ENCODE results near the gene DENND2C. TPM values are rescaled to one million over a fixed set of nuclear protein-coding genes. Genes with fewer than 3 reads are reported as not detected.

The DENND2C gene
- total RNA-seq (0.47 TPM), polyA plus RNA-seq (2.9 TPM)
- long read RNA-seq, donor 1, result 0 reads
- long read RNA-seq, donor 2, result 0 reads
- long read RNA-seq, donor 3, result 0 reads
- long read RNA-seq, donor 4, result 0 reads
- long read RNA-seq, donor 5, result 0 reads
- long read RNA-seq, donor 6, result 0 reads
- long read RNA-seq, donor 7, result 0 reads
- long read RNA-seq, donor 8, result 0 reads
- long read RNA-seq, donor 9, result 0 reads
- long read RNA-seq, donor 10, result 0 reads

DNA sequence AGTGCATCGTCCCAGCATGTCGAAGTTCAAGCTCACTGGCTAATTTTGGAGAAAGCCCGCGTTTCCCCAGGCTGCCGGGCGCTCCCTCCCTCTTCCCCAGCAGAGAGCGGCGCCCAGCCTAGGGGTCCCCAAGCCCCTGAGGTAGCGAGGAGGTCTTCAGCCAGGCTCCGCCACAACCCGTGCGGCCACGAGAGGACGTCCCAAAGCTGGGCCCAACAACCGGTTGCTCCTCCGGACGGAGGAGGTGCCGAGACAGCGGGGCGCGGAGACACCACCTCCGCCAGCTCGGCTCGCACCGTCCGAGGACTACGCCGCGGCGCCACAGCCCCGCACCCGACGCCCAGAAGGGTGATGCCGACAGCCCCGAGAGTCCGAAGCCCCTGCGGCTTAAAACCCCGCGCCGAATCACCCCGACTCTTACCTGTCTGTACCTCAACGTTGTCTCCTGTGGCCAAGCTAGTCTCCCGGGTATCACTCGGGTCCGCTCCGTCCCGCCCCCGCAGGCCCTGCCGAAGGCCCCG, at the start of gene DENND2C:
Gene DENND2C, minus strand, starts transcription at position 488 of the 521 bp plus-strand sequence. CDS start 44,065 bp downstream, outside the sequence.
- no peaks in the 10 kb centered on the region for H3K36me3 ChIP-seq (ENCODE audit: control insufficient read depth in 2 of 2, insufficient read depth in 2 of 2, low read length in 1 of 2)
- H3K9me3 ChIP-seq (ENCODE audit: control insufficient read depth in 2 of 2, insufficient read depth in 1 of 2, low read length in 1 of 2), result peaks cover 0 to 5% of the 10 kb centered on the region in 2 donors
- H3K4me3 ChIP-seq (ENCODE audit: low read length in 2 of 2), result peak within 1 kb of the TSS; percentile 57 to 62
- H3K27ac ChIP-seq (ENCODE audit: low read depth in 1 of 2, low read length in 1 of 2), result peak within 1 kb of the TSS in 1 of 2 donors; percentile 81
- H3K27me3 ChIP-seq (ENCODE audit: control insufficient read depth in 2 of 2, insufficient read depth in 1 of 2, low read length in 1 of 2), result peaks cover 7 to 36% of the 10 kb centered on the region in 2 donors
- WGBS, result 1% methylated on average over 50 of the region's 50 CpGs
- DNase-seq (ENCODE audit: low read depth in 6 of 9, low spot score in 9 of 9), result no peak
- peaks cover 6 to 10% of the 10 kb centered on the region in 2 donors for H3K4me1 ChIP-seq (ENCODE audit: control insufficient read depth in 2 of 2, insufficient read depth in 2 of 2, low read length in 2 of 2)

GRCh38 chr1:114719424-114719787, 49.6 kb upstream of the DENND2C start:
- 95% methylated on average over 3 of the region's 3 CpGs for WGBS
- Histone ChIP-seq H3K4me1 (ENCODE audit: control insufficient read depth in 2 of 2, insufficient read depth in 2 of 2, low read length in 2 of 2) (peaks cover 7% of the 10 kb centered on the region in 2 donors), H3K27me3 (ENCODE audit: control insufficient read depth in 2 of 2, insufficient read depth in 1 of 2, low read length in 1 of 2) (no peaks in the 10 kb centered on the region), H3K27ac (ENCODE audit: low read depth in 1 of 2, low read length in 1 of 2) (no peak overlapping the region), H3K9me3 (ENCODE audit: control insufficient read depth in 2 of 2, insufficient read depth in 1 of 2, low read length in 1 of 2) (no peaks in the 10 kb centered on the region), H3K4me3 (ENCODE audit: low read length in 2 of 2) (no peak overlapping the region), H3K36me3 (ENCODE audit: control insufficient read depth in 2 of 2, insufficient read depth in 2 of 2, low read length in 1 of 2) (peaks cover 24 to 72% of the 10 kb centered on the region in 2 donors)
- DNase-seq (ENCODE audit: low read depth in 6 of 9, low spot score in 9 of 9), result no peak

DNA sequence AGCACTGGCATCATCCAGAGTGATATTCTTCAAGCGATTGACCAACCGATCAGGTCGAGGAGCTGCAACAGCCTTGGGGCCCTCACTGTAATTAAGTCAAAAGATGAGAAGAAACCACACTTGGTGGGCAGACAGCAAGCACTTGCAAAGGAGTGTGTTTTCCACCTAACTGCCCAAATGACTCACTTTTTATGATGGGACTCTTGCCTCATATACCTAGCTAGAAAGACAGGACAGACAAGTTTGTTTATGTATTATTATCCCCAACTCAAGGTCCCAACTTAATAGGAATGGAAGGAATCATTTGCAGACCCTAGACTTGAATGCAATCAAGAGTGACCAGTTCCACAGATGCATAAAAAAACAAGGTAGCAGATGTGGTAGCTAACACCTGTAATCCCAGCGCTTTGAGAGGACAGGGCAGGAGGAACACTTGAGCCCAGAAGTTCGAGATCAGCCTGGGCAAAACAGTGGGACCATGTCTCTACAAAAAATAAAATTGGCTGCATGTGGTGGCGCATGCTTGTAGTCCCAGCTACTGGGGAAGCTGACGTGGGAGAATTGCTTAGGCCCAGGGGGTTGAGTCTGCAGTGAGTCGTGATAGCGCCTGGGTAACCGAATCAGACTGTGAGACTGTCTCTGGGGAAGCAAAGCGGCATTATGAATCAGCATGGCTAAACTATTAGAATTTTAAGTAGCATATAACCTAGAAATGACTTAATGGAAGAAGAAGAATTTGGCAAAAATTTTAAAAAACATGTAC, 49.0 kb upstream of the DENND2C start:
- H3K27me3 ChIP-seq (ENCODE audit: control insufficient read depth in 2 of 2, insufficient read depth in 1 of 2, low read length in 1 of 2), result no peaks in the 10 kb centered on the region
- H3K36me3 ChIP-seq (ENCODE audit: control insufficient read depth in 2 of 2, insufficient read depth in 2 of 2, low read length in 1 of 2), result peaks cover 22 to 67% of the 10 kb centered on the region in 2 donors
- no peak overlapping the region for H3K27ac ChIP-seq (ENCODE audit: low read depth in 1 of 2, low read length in 1 of 2)
- 98% methylated on average over 11 of the region's 11 CpGs for WGBS
- H3K4me1 ChIP-seq (ENCODE audit: control insufficient read depth in 2 of 2, insufficient read depth in 2 of 2, low read length in 2 of 2), result peaks cover 7% of the 10 kb centered on the region in 2 donors
- H3K9me3 ChIP-seq (ENCODE audit: control insufficient read depth in 2 of 2, insufficient read depth in 1 of 2, low read length in 1 of 2), result no peaks in the 10 kb centered on the region
- DNase-seq (ENCODE audit: low read depth in 6 of 9, low spot score in 9 of 9), result no peak
- no peak overlapping the region for H3K4me3 ChIP-seq (ENCODE audit: low read length in 2 of 2)

DNA sequence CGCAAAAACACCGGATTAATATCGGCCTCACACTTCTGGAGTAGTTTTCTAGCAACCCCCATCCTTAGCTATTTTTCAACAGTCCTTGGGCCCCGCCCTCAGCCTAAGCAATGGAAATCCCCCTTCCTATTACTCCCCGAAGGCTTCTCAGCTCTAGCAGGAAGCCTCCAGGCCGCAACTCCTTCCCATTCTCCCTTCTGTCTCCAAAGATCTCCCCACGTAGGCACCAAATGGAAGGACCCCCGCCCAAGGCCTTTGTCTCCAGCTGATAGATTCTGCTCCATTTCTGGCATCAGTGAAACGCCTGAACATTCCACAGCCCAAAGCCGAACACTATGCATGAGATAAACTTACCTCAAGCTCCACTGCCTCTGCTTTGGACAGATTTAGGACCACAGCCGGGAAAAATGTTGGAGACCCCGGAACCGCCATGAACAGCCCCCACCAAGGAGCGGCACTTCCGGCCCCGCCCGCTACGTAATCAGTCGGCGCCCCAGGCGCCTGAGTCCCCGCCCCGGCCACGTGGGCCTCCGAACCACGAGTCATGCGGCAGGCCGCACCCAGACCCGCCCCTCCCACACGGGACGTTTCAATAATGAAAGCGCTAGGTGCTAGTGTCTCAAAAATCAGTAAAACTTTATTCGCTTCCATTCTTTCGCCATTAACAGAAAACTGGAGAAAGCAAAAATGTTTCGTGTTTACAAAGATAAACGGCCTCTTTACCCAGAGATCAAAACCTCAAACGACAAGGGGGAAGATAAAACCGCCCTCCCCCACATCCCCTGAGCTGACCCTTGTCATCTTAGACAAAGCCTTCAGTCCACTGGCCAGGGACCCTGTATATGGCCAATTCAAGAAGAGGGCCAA, 46.7 kb upstream of the DENND2C start, which contains the start of gene NRAS:
Gene NRAS, minus strand, starts transcription at position 468 of the 867 bp plus-strand sequence. CDS start 611 bp downstream, outside the sequence.
- 2% methylated on average over 38 of the region's 38 CpGs for WGBS
- H3K27ac ChIP-seq (ENCODE audit: low read depth in 1 of 2, low read length in 1 of 2), result peak within 1 kb of the TSS; percentile 87 to 89
- peak; percentile 79 to 96 (median 90) for DNase-seq (ENCODE audit: low read depth in 6 of 9, low spot score in 9 of 9)

DNA sequence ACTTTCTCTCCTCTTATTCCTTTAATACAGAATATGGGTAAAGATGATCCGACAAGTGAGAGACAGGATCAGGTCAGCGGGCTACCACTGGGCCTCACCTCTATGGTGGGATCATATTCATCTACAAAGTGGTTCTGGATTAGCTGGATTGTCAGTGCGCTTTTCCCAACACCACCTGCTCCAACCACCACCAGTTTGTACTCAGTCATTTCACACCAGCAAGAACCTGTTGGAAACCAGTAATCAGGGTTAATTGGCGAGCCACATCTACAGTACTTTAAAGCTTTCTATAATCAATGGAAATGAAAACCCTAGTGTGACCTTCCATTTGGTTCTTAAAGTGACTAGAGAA, 46.1 kb upstream of the DENND2C start:
- peak overlapping the region; percentile 87 to 89 for H3K27ac ChIP-seq (ENCODE audit: low read depth in 1 of 2, low read length in 1 of 2)
- H3K27me3 ChIP-seq (ENCODE audit: control insufficient read depth in 2 of 2, insufficient read depth in 1 of 2, low read length in 1 of 2), result no peaks in the 10 kb centered on the region
- 62% methylated on average over 4 of the region's 4 CpGs for WGBS
- peaks cover 32 to 61% of the 10 kb centered on the region in 2 donors for H3K36me3 ChIP-seq (ENCODE audit: control insufficient read depth in 2 of 2, insufficient read depth in 2 of 2, low read length in 1 of 2)
- H3K4me3 ChIP-seq (ENCODE audit: low read length in 2 of 2), result peak overlapping the region; percentile 59 to 82
- DNase-seq (ENCODE audit: low read depth in 6 of 9, low spot score in 9 of 9), result peak in 1 of 9 donors; percentile 0
- no peaks in the 10 kb centered on the region for H3K9me3 ChIP-seq (ENCODE audit: control insufficient read depth in 2 of 2, insufficient read depth in 1 of 2, low read length in 1 of 2)
- H3K4me1 ChIP-seq (ENCODE audit: control insufficient read depth in 2 of 2, insufficient read depth in 2 of 2, low read length in 2 of 2), result peaks cover 7% of the 10 kb centered on the region in 2 donors

More for the DNA sequence above, 46.7 kb upstream of the DENND2C start, which contains the start of gene NRAS:
- Histone ChIP-seq H3K36me3 (ENCODE audit: control insufficient read depth in 2 of 2, insufficient read depth in 2 of 2, low read length in 1 of 2) (peaks cover 28 to 62% of the 10 kb centered on the region in 2 donors), H3K27me3 (ENCODE audit: control insufficient read depth in 2 of 2, insufficient read depth in 1 of 2, low read length in 1 of 2) (no peaks in the 10 kb centered on the region), H3K4me1 (ENCODE audit: control insufficient read depth in 2 of 2, insufficient read depth in 2 of 2, low read length in 2 of 2) (peaks cover 7% of the 10 kb centered on the region in 2 donors), H3K9me3 (ENCODE audit: control insufficient read depth in 2 of 2, insufficient read depth in 1 of 2, low read length in 1 of 2) (no peaks in the 10 kb centered on the region), H3K4me3 (ENCODE audit: low read length in 2 of 2) (peak within 1 kb of the TSS; percentile 59 to 82)

GRCh38 chr1:114712977-114713376, 43.1 kb upstream of the DENND2C start:
- 97% methylated on average over 4 of the region's 4 CpGs for WGBS
- H3K27me3 ChIP-seq (ENCODE audit: control insufficient read depth in 2 of 2, insufficient read depth in 1 of 2, low read length in 1 of 2), result no peaks in the 10 kb centered on the region
- H3K27ac ChIP-seq (ENCODE audit: low read depth in 1 of 2, low read length in 1 of 2), result no peak overlapping the region
- no peak for DNase-seq (ENCODE audit: low read depth in 6 of 9, low spot score in 9 of 9)
- H3K36me3 ChIP-seq (ENCODE audit: control insufficient read depth in 2 of 2, insufficient read depth in 2 of 2, low read length in 1 of 2), result peaks cover 26 to 57% of the 10 kb centered on the region in 2 donors
- H3K9me3 ChIP-seq (ENCODE audit: control insufficient read depth in 2 of 2, insufficient read depth in 1 of 2, low read length in 1 of 2), result no peaks in the 10 kb centered on the region
- H3K4me1 ChIP-seq (ENCODE audit: control insufficient read depth in 2 of 2, insufficient read depth in 2 of 2, low read length in 2 of 2), result peaks cover 7% of the 10 kb centered on the region in 2 donors
- H3K4me3 ChIP-seq (ENCODE audit: low read length in 2 of 2), result no peak overlapping the region

DNA sequence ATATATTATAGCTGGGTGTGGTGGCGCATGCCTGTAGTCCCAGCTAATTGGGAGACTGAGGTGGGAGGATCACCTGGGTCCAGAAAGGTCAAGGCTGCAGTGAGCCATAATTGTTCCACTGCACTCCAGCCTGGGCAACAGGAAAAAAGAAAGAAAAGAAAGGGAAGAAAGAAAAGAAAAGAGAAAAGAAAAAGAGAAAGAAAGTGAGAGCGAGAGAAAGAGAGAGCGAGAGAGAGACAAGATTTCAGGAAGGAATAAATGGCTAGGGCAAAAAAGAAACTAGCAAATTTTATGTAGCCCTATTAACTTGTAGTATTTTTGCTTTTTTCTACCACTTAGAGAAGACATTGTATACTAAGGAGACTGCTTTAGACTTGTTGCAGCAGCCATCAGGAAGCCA, 40.5 kb upstream of the DENND2C start:
- Histone ChIP-seq H3K4me3 (ENCODE audit: low read length in 2 of 2) (no peak overlapping the region), H3K27ac (ENCODE audit: low read depth in 1 of 2, low read length in 1 of 2) (no peak overlapping the region), H3K27me3 (ENCODE audit: control insufficient read depth in 2 of 2, insufficient read depth in 1 of 2, low read length in 1 of 2) (no peaks in the 10 kb centered on the region), H3K4me1 (ENCODE audit: control insufficient read depth in 2 of 2, insufficient read depth in 2 of 2, low read length in 2 of 2) (no peaks in the 10 kb centered on the region), H3K9me3 (ENCODE audit: control insufficient read depth in 2 of 2, insufficient read depth in 1 of 2, low read length in 1 of 2) (no peaks in the 10 kb centered on the region), H3K36me3 (ENCODE audit: control insufficient read depth in 2 of 2, insufficient read depth in 2 of 2, low read length in 1 of 2) (peaks cover 30 to 64% of the 10 kb centered on the region in 2 donors)
- 99% methylated on average over 3 of the region's 3 CpGs for WGBS
- DNase-seq (ENCODE audit: low read depth in 6 of 9, low spot score in 9 of 9), result no peak

DNA sequence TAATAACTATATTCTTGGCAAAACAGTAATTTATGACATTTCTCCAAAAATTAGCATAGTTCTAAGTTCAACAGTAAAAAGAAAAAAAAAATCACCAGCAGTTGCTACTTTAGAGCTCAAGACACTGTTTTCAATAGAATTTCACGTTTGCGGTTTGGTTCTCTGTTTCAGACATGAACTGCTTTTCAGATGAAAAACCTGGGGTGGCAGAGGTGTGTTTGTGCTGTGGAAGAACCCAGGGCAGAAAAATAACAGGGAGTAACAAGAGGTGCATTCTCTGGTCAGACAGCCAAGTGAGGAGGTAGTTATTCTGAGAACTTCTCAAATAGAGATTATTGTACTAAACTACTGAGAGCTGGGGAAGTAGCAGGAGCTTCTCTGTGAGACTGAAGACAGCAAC, 37.8 kb upstream of the DENND2C start:
- DNase-seq (ENCODE audit: low read depth in 6 of 9, low spot score in 9 of 9), result no peak
- 98% methylated on average over 2 of the region's 2 CpGs for WGBS
- no peak overlapping the region for H3K4me3 ChIP-seq (ENCODE audit: low read length in 2 of 2)
- H3K4me1 ChIP-seq (ENCODE audit: control insufficient read depth in 2 of 2, insufficient read depth in 2 of 2, low read length in 2 of 2), result no peaks in the 10 kb centered on the region
- H3K36me3 ChIP-seq (ENCODE audit: control insufficient read depth in 2 of 2, insufficient read depth in 2 of 2, low read length in 1 of 2), result peaks cover 21 to 54% of the 10 kb centered on the region in 2 donors
- no peak overlapping the region for H3K27ac ChIP-seq (ENCODE audit: low read depth in 1 of 2, low read length in 1 of 2)
- H3K9me3 ChIP-seq (ENCODE audit: control insufficient read depth in 2 of 2, insufficient read depth in 1 of 2, low read length in 1 of 2), result no peaks in the 10 kb centered on the region
- H3K27me3 ChIP-seq (ENCODE audit: control insufficient read depth in 2 of 2, insufficient read depth in 1 of 2, low read length in 1 of 2), result no peaks in the 10 kb centered on the region
